OCI-LY1 (cell line): ENCODE measurements around the gene GAPVD1.

Experiments
- H2AFZ ChIP-seq: fragments of 200-600 bp; sonication (generic), shearing (Covaris generic); 2 replicates; pipeline ENCODE4 v1.6.0; 2014; ENCODE audit warnings: antibody characterized with exemption, mild to moderate bottlenecking, low read length
- H3F3A ChIP-seq: fragments of 200-600 bp; sonication (generic), shearing (Covaris generic); 2 replicates; pipeline ENCODE4 v1.6.0; 2014; ENCODE audit warnings: mild to moderate bottlenecking, antibody characterized with exemption, low read length, moderate library complexity; ENCODE audit not compliant: insufficient read depth
- H3K27ac ChIP-seq: fragments of 200-600 bp; sonication (generic); 2 replicates; pipeline ENCODE4 v1.5.1; 2014; ENCODE audit warnings: low read length, mixed run types, mild to moderate bottlenecking, low read depth; ENCODE audit not compliant: poor library complexity, severe bottlenecking
- H3K27me3 ChIP-seq: fragments of 200-600 bp; sonication (generic); 2 replicates; pipeline ENCODE4 v1.6.0; 2014; ENCODE audit warnings: antibody characterized with exemption, mild to moderate bottlenecking, low read length, moderate library complexity; ENCODE audit not compliant: insufficient read depth
- H3K36me3 ChIP-seq: fragments of 200-600 bp; sonication (generic); 2 replicates; pipeline ENCODE4 v1.6.1; 2014; ENCODE audit warnings: mild to moderate bottlenecking, antibody characterized with exemption, low read length, moderate library complexity, mixed read lengths; ENCODE audit not compliant: insufficient read depth
- H3K4me1 ChIP-seq: fragments of 200-600 bp; sonication (generic); 2 replicates; pipeline ENCODE4 v1.5.1; 2014; ENCODE audit warnings: mild to moderate bottlenecking, low read length, moderate library complexity; ENCODE audit not compliant: insufficient read depth, severe bottlenecking
- H3K4me2 ChIP-seq: fragments of 200-600 bp; sonication (generic), shearing (Covaris generic); 2 replicates; pipeline ENCODE4 v1.6.1; 2014; ENCODE audit warnings: low read length
- H3K4me3 ChIP-seq: fragments of 200-600 bp; sonication (generic); 2 replicates; pipeline ENCODE4 v1.5.1; 2014; ENCODE audit warnings: low read length, low read depth, mild to moderate bottlenecking, mixed read lengths; ENCODE audit not compliant: poor library complexity, severe bottlenecking
- H3K79me2 ChIP-seq: fragments of 200-600 bp; shearing (Covaris generic); 2 replicates; pipeline ENCODE4 v1.6.1; 2016; ENCODE audit warnings: mixed run types, low read length, mixed read lengths; ENCODE audit not compliant: insufficient read depth
- H3K9ac ChIP-seq: fragments of 200-600 bp; sonication (generic), shearing (Covaris generic); 2 replicates; pipeline ENCODE4 v1.6.1; 2014; ENCODE audit warnings: mild to moderate bottlenecking, low read length, mixed read lengths
- H3K9me2 ChIP-seq: fragments of 200-600 bp; sonication (generic), shearing (Covaris generic); 2 replicates; pipeline ENCODE4 v1.6.1; 2014; ENCODE audit warnings: low read depth, mild to moderate bottlenecking, low read length, mixed read lengths
- H3K9me3 ChIP-seq: fragments of 200-600 bp; shearing (Covaris generic); 2 replicates; pipeline ENCODE4 v1.6.1; 2014; ENCODE audit warnings: low read length, mixed read lengths
- H4K20me1 ChIP-seq: fragments of 200-600 bp; sonication (generic), shearing (Covaris generic); 2 replicates; pipeline ENCODE4 v1.6.0; 2016; ENCODE audit warnings: mild to moderate bottlenecking, low read length; ENCODE audit not compliant: insufficient read depth
- EZH2 ChIP-seq: fragments of 200-600 bp; sonication (generic), shearing (Covaris generic); IDR thresholded peaks from 2 replicates; pipeline ENCODE4 v1.8.0; 2017; ENCODE audit warnings: borderline replicate concordance, mixed run types, mild to moderate bottlenecking, antibody characterized with exemption, low read length, moderate library complexity, mixed read lengths
- TF ChIP-seq, protein P1 (sequence below): fragments of 200-600 bp; sonication (generic), shearing (Covaris generic); IDR thresholded peaks from 2 replicates; pipeline ENCODE4 v1.5.1; 2017; ENCODE audit warnings: mild to moderate bottlenecking, antibody characterized with exemption, low read length, moderate library complexity, mixed read lengths

GAPVD1 gene

DNA sequence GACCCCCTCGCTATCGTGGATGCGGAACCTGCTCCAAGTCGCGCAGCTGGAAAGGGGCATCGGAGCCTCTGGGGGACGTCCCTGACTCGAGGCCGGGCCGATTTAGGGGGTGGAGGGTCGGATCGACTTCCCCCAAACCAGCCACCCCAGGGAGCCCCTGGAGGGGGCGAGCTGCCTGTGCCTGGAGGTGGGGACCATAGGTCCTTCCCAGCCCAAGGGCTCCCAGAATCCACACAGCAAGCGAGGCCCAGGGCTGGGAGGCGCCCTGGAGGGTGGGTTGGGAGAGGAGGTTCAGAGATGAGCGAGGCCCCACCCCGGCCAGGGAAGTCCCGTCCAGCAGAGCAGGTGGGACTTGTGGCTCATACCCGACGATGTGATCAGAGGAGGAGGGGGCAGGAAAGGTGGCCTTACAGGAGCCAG lies 147.6 kb downstream of the GAPVD1 start:
- no peak overlapping the region for H3K4me2 ChIP-seq

DNA sequence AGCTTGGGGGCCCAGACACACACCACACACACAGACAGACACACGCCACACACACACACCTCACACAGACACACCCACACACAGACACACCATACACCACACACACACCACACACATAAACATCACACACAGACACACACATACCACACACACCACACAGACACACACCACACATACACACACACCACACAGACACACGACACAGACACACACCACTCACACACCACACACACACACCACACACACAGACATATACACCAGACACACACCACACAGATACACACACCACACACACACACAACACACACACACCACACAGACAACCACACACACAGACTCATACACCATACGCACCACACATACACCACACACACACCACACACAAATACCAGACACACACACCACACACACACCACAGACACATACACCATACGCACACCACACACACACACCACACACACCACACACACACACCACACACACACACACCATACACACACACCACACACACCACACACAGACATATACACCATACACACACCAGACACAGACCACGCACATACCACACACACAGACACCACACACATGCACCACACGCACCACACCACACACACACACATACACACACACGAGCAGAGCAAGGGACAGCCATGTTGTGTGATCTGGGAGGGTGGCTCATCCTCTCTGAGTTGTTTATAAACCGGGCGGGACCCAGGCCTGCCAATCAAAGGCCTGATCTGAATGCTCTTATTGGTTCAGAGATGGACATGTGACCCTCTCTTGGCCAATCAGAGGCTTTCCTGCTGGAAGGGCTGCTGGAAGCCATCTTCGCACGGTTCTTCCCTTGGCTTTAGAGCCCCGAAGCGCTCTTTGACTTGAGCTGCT lies 148.3 kb downstream of the GAPVD1 start:
- no peaks in the 10 kb centered on the region for H3K9me2 ChIP-seq
- TF ChIP-seq, protein P1, sequence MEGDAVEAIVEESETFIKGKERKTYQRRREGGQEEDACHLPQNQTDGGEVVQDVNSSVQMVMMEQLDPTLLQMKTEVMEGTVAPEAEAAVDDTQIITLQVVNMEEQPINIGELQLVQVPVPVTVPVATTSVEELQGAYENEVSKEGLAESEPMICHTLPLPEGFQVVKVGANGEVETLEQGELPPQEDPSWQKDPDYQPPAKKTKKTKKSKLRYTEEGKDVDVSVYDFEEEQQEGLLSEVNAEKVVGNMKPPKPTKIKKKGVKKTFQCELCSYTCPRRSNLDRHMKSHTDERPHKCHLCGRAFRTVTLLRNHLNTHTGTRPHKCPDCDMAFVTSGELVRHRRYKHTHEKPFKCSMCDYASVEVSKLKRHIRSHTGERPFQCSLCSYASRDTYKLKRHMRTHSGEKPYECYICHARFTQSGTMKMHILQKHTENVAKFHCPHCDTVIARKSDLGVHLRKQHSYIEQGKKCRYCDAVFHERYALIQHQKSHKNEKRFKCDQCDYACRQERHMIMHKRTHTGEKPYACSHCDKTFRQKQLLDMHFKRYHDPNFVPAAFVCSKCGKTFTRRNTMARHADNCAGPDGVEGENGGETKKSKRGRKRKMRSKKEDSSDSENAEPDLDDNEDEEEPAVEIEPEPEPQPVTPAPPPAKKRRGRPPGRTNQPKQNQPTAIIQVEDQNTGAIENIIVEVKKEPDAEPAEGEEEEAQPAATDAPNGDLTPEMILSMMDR: no peak
- no peak for TF ChIP-seq EZH2
- H3K9me3 ChIP-seq: no peaks in the 10 kb centered on the region
- no peak overlapping the region for H3K9ac ChIP-seq
- H3K36me3 ChIP-seq: no peaks in the 10 kb centered on the region
- peak overlapping the region; percentile 44 for H3K4me3 ChIP-seq
- H3K27me3 ChIP-seq: peaks cover 5% of the 10 kb centered on the region; the same call in 1 of the 2 replicates
- peak overlapping the region; percentile 43; the same call in 1 of the 2 replicates for H3K4me2 ChIP-seq
- H3K27ac ChIP-seq: no peak overlapping the region
- H4K20me1 ChIP-seq: no peaks in the 10 kb centered on the region
- H3K4me1 ChIP-seq: peaks cover 29% of the 10 kb centered on the region
- no peaks in the 10 kb centered on the region for H3K79me2 ChIP-seq
- no peak overlapping the region for H2AFZ ChIP-seq
- no peaks in the 10 kb centered on the region for H3F3A ChIP-seq

More for the DNA sequence above, 147.6 kb downstream of the GAPVD1 start:
- Histone ChIP-seq H3K4me3 (no peak overlapping the region), H3K9me2 (no peaks in the 10 kb centered on the region), H3K9ac (no peak overlapping the region), H3K9me3 (no peaks in the 10 kb centered on the region), H4K20me1 (no peaks in the 10 kb centered on the region), H3K79me2 (no peaks in the 10 kb centered on the region), H3K4me1 (peaks cover 29% of the 10 kb centered on the region), H3K27ac (no peak overlapping the region), H3K36me3 (no peaks in the 10 kb centered on the region), H3F3A (no peaks in the 10 kb centered on the region), H2AFZ (no peak overlapping the region), H3K27me3 (peaks cover 5% of the 10 kb centered on the region; the same call in 1 of the 2 replicates)
- TF ChIP-seq, protein P1: no peak
- no peak for TF ChIP-seq EZH2

DNA sequence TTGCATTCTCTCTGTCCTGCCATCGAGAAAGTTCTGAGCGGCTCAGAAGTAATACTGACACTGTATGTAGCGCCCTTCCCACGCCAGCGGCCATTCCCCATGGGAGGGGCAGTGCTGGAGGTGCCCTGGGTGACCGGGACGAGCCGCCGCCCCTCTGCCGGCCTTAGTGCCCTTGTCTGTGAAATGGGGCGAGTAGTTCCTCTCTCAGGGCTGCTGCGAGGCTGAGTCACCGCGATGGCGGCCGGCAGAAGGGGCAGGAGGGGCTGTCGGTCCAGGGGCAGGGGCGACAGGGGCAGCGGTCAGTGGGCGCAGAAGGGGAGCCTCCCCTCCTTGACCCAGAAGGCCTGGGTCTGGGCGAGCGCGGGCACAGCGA lies 148.9 kb downstream of the GAPVD1 start:
- Histone ChIP-seq H4K20me1 (no peaks in the 10 kb centered on the region), H3K9me2 (no peaks in the 10 kb centered on the region), H3K27ac (no peak overlapping the region), H3K9ac (no peak overlapping the region), H3K9me3 (no peaks in the 10 kb centered on the region), H2AFZ (no peak overlapping the region), H3K4me3 (peak overlapping the region; percentile 44), H3K27me3 (peaks cover 5% of the 10 kb centered on the region; the same call in 1 of the 2 replicates), H3F3A (no peaks in the 10 kb centered on the region), H3K36me3 (no peaks in the 10 kb centered on the region), H3K4me2 (peak overlapping the region; percentile 43; the same call in 1 of the 2 replicates), H3K4me1 (peaks cover 29% of the 10 kb centered on the region), H3K79me2 (no peaks in the 10 kb centered on the region)
- TF ChIP-seq, protein P1: no peak
- no peak for TF ChIP-seq EZH2
